PC-9 (cell line): ENCODE measurements around the gene ATG4D.

Experiments used
- CTCF ChIP-seq: fragments of 200-600 bp; sonication (generic); conservative IDR thresholded peaks from 2 replicates; pipeline ENCODE4 v1.6.1; 2017; ENCODE audit warnings: mixed run types, antibody characterized with exemption, mild to moderate bottlenecking, moderate library complexity
- EZH2 ChIP-seq: fragments of 200-600 bp; sonication (generic); IDR thresholded peaks from 2 replicates; pipeline ENCODE4 v1.8.0; 2017; ENCODE audit warnings: antibody characterized with exemption, low read depth

- no peak for TF ChIP-seq CTCF
- no peak for TF ChIP-seq EZH2
Observed at GRCh38 chr19:10508707-10509106, 35.0 kb upstream of the ATG4D start.
